ENCODE data around the gene IBTK.

The IBTK gene

DNA sequence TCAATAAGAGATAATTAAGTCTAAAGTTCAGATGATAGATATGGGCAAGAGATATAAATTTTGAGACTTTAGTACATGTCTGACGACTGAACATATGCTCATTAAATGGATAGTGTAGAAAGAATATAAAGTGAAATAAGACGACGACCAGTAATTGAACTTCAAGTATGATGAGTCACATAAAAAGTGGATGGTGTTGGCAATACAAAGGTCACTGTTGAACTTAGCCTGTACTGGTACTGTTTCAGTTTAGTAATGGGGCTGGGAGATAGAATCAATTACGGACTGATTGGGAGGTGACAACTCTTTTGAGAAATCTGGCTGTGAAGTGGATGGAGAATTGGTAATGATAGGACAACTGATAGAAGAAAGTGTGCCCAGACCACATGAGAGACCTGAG is 68.1 kb downstream of the IBTK start:
- no peak overlapping the region for H3K4me3 ChIP-seq (ENCODE audit: low read depth, low read length)
- DNase-seq (ENCODE audit: low read depth), result no peak
- TF ChIP-seq, protein P1, sequence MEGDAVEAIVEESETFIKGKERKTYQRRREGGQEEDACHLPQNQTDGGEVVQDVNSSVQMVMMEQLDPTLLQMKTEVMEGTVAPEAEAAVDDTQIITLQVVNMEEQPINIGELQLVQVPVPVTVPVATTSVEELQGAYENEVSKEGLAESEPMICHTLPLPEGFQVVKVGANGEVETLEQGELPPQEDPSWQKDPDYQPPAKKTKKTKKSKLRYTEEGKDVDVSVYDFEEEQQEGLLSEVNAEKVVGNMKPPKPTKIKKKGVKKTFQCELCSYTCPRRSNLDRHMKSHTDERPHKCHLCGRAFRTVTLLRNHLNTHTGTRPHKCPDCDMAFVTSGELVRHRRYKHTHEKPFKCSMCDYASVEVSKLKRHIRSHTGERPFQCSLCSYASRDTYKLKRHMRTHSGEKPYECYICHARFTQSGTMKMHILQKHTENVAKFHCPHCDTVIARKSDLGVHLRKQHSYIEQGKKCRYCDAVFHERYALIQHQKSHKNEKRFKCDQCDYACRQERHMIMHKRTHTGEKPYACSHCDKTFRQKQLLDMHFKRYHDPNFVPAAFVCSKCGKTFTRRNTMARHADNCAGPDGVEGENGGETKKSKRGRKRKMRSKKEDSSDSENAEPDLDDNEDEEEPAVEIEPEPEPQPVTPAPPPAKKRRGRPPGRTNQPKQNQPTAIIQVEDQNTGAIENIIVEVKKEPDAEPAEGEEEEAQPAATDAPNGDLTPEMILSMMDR (IDR thresholded peaks at IDR 0.05; ENCODE audit: low read depth, low read length, missing control alignments), result no peak

DNA sequence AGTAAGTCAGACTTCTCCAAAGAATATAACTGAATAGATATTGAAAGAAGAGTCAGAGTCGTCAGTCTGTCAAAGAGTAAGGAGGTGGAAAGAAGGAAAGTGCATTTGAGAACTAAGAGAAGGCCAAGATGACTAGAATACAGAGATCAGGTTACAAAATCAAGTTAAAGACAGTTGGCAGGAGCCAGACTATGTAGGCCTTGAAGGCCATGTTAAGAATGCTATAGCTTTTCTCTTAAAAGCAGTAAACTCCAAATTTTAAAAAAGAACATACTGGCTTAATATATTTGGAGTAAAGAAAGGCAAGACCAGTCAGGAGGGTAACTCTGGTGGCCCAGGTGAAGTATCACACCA is 68.8 kb downstream of the IBTK start:
- TF ChIP-seq, protein P1 (IDR thresholded peaks at IDR 0.05; ENCODE audit: low read depth, low read length, missing control alignments), result no peak
- no peak overlapping the region for H3K4me3 ChIP-seq (ENCODE audit: low read depth, low read length)
- no peak for DNase-seq (ENCODE audit: low read depth)

GRCh38 chr6:82178077-82178758 is 69.3 kb downstream of the IBTK start:
- no peak for DNase-seq (ENCODE audit: low read depth)
- no peak overlapping the region for H3K4me3 ChIP-seq (ENCODE audit: low read depth, low read length)
- TF ChIP-seq, protein P1 (IDR thresholded peaks at IDR 0.05; ENCODE audit: low read depth, low read length, missing control alignments), result no peak

DNA sequence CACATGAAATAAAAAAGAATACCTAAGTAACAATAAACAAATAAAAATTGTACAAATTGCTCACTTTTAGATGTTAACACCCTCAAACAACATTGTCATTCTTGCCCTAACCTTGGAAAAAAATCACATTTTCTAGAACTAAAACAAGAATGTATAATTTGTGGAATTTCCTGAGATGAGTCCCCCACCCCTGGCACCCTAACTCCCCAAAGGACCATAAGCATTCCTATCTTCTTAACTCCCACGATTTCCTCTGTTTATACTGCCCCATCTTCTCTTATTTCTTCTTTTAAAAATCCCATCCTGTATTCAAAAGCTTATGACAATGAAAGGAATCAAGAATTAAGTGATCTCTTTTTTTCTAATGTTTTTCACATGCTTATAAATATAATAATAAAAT is 70.9 kb downstream of the IBTK start:
- no peak for DNase-seq (ENCODE audit: low read depth)
- no peak overlapping the region for H3K4me3 ChIP-seq (ENCODE audit: low read depth, low read length)
- TF ChIP-seq, protein P1 (IDR thresholded peaks at IDR 0.05; ENCODE audit: low read depth, low read length, missing control alignments), result no peak

DNA sequence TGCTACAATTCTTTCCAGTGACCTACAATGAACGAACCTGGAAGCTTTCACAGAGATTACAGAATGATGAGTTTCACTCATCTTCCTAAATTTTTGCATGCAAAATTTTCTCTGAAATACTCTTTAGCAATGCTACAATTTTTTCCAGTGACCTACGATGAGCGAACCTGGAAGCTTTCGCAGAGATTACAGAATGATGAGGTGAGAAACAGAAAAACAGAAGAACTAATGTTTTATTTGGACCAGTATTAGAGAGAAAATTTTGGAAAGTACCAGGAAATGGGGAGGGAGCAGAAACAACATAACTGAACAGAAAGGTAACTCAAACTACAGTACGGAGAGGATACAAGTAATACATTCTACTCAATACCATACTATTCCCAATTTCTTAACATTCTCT is 75.0 kb downstream of the IBTK start:
- TF ChIP-seq, protein P1 (IDR thresholded peaks at IDR 0.05; ENCODE audit: low read depth, low read length, missing control alignments), result no peak
- DNase-seq (ENCODE audit: low read depth), result no peak
- no peak overlapping the region for H3K4me3 ChIP-seq (ENCODE audit: low read depth, low read length)

DNA sequence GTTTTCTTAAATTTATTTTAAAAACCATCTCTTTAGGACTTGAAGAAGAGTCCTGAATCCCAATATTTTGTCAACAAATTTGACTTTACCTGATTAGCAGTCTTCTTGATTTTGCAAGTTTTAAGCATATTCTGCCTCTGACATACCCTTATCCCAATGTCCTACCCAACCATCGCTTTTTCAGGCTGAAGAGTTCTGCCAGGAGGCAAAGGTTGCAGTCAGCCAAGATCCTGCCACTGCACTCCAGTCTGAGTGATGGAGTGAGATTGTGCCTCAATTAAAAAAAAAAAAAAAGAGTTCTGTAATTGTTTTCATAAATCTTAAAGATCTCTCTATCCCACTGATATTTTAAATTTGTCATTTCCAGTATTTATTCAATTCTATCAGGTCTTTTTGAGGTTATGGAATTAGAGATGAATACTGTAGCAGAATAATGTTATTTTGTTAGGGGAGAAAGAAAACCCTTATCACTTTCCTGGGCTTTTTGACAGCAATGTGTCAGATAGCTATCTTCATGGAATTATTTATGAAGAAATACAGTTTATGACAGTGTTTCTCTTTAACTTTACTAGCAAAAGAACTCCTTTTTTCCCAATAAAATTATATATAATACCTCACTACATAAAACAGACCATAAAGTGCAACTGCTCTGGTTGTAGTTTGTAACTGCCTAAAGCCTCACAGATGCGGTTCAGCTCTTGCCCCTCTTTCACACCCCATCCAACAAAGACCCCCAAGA is 78.2 kb downstream of the IBTK start:
- DNase-seq (ENCODE audit: low read depth), result no peak
- H3K4me3 ChIP-seq (ENCODE audit: low read depth, low read length), result no peak overlapping the region
- TF ChIP-seq, protein P1 (IDR thresholded peaks at IDR 0.05; ENCODE audit: low read depth, low read length, missing control alignments), result no peak

DNA sequence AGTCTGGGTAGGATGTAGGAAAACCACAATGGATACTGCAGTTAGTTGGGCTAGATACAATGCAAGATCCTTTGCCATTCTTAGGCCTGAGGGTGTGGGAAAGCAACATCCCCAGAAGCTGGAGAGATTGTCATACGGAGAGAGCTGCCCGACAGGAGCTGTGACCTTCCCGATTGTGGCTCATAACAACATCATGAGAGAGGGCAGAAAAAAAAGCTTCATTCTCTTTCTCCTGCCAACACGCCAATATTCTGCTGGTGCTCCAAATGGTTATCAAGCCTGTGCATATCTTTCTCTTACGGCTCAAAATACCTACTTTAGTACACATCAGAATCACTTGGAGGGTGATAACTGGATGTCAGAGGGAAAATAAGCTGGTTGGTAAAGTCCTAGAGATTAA is 81.1 kb downstream of the IBTK start:
- no peak for DNase-seq (ENCODE audit: low read depth)
- TF ChIP-seq, protein P1 (IDR thresholded peaks at IDR 0.05; ENCODE audit: low read depth, low read length, missing control alignments), result no peak
- no peak overlapping the region for H3K4me3 ChIP-seq (ENCODE audit: low read depth, low read length)
